ENCODE data around the gene PRLH. TPM values are rescaled to one million over a fixed set of nuclear protein-coding genes. Genes with fewer than 3 reads are reported as not detected.

Gene PRLH
- total and polyA plus RNA-seq, 2 of the 13 experiments (the other 11 are each of a cell fraction or from before 2014, with no cell fraction given): not detected

GRCh38 chr2:237575869-237576862, 9.8 kb downstream of the PRLH start:
- H4K20me1 ChIP-seq (ENCODE audit: insufficient read depth, low read length): no peaks in the 10 kb centered on the region
- no peaks in the 10 kb centered on the region for H3K9me3 ChIP-seq (ENCODE audit: low read length)
- in situ Hi-C loops (cut with HindIII; ENCODE audit: extremely low pct_ligation_motif_present, low pct_unique_long_range_greater_than_20kb): no loop called here
- no TSS peak for BruUV-seq (replicated peaks)
- peaks cover 19% of the 10 kb centered on the region for H3K4me1 ChIP-seq (ENCODE audit: insufficient read depth, low read length)
- H3K27me3 ChIP-seq (ENCODE audit: control insufficient read depth in 1 of 2, insufficient read depth in 2 of 2, low read length in 2 of 2): no peaks in the 10 kb centered on the region
- ATAC-seq (no peak), DNase-seq (ENCODE audit: low spot score) (no peak), FAIRE-seq (no peak)
- H3K36me3 ChIP-seq (replicated peaks in 1 of 2; ENCODE audit: control insufficient read depth in 1 of 2, insufficient read depth in 2 of 2, low read length in 2 of 2): peaks cover 17 to 46% of the 10 kb centered on the region in 2 experiments
- intact Hi-C loops (cut with micrococcal nuclease; ENCODE audit: unreplicated experiment): no loop called here
- H3K79me2 ChIP-seq (ENCODE audit: insufficient read depth, low read length): no peaks in the 10 kb centered on the region
- no peak overlapping the region for H3K27ac ChIP-seq (ENCODE audit: extremely low read length, insufficient read depth, low read length)
- H3K4me2 ChIP-seq (ENCODE audit: low read depth, low read length): no peak overlapping the region
- H3K9ac ChIP-seq (ENCODE audit: insufficient read depth, low read depth, low read length): no peak overlapping the region
- H2AFZ ChIP-seq (ENCODE audit: low read length): no peak overlapping the region
- POLR2A ChIA-PET: interaction anchor here (0.9 kb wide), 1 partner anchor 26 kb away, joined by 3 read pairs; no protein-coding TSS in a partner anchor
- CTCF ChIA-PET (ENCODE audit: low intra/inter-chr PET ratio, low total read pairs): no interaction called here
- no peak overlapping the region for H3K4me3 ChIP-seq (replicated peaks in 1 of 3; ENCODE audit: insufficient read depth in 1 of 3, low read depth in 2 of 3, low read length in 3 of 3)
- WGBS (ENCODE audit: low lambda C conversion rate): 89% methylated on average over 21 of the region's 27 CpGs
- TF ChIP-seq MTF1 (CRISPR knock-in tag; IDR thresholded peaks at IDR 0.05) (no peak), HNRNPL (IDR thresholded peaks at IDR 0.05; ENCODE audit: low read depth, low read length) (peak; percentile 56; the same call in 1 of the 2 replicates), NFAT5 (CRISPR knock-in tag; IDR thresholded peaks at IDR 0.05) (no peak), REXO4 (CRISPR knock-in tag; IDR thresholded peaks at IDR 0.05; ENCODE audit: borderline replicate concordance) (no peak), IRF9 (CRISPR knock-in tag; IDR thresholded peaks at IDR 0.05; ENCODE audit: borderline replicate concordance) (0 out of 2 replicates have a peak, but pooled peaks have one; percentile 46), HIVEP1 (CRISPR knock-in tag; IDR thresholded peaks at IDR 0.05) (no peak), TERF1 (CRISPR knock-in tag; IDR thresholded peaks at IDR 0.05) (no peak), SP2 (CRISPR knock-in tag; IDR thresholded peaks at IDR 0.05) (no peak), MBNL3 (CRISPR knock-in tag; conservative IDR thresholded peaks at IDR 0.05) (no peak), AGO2 (optimal IDR thresholded peaks at IDR 0.05; ENCODE audit: low read depth, low read length) (peak; percentile 88), ZBTB34 (CRISPR knock-in tag; IDR thresholded peaks at IDR 0.05) (no peak), POLR2A (IDR thresholded peaks at IDR 0.05; ENCODE audit: insufficient read depth in 1 of 2, low read depth in 2 of 2, low read length in 2 of 2) (peak in 1 of 2 experiments; percentile 27; a peak in 1 of 4 replicates), ZNF136 (CRISPR knock-in tag; IDR thresholded peaks at IDR 0.05; ENCODE audit: low read depth) (no peak), ZNF766 (CRISPR knock-in tag; IDR thresholded peaks at IDR 0.05; ENCODE audit: borderline replicate concordance) (no peak)
